Measurements from ENCODE around the gene CSF2.
"Not testable (repeated sequence)": the region's sequence is repeated elsewhere in the genome, so short reads cannot be mapped to it uniquely, and the experiment has no call there.

- TF ChIP-seq CTCF (IDR thresholded peaks at IDR 0.05; ENCODE audit: low read depth, low read length, poor library complexity, severe bottlenecking); EZH2phosphoT487 (IDR thresholded peaks at IDR 0.05; ENCODE audit: borderline replicate concordance, low read length): not testable (repeated sequence)
Observed at GRCh38 chr5:132108495-132108894, 34.9 kb downstream of the CSF2 start.

Measured in DOHH2 (cell line).